Measurements from ENCODE around the gene CFL1. TPM values are rescaled to one million over a fixed set of nuclear protein-coding genes. Genes with fewer than 3 reads are reported as not detected.

CFL1 gene
- total and polyA plus RNA-seq, 4 donors = 472 to 1,371 (median 1,022) TPM

DNA sequence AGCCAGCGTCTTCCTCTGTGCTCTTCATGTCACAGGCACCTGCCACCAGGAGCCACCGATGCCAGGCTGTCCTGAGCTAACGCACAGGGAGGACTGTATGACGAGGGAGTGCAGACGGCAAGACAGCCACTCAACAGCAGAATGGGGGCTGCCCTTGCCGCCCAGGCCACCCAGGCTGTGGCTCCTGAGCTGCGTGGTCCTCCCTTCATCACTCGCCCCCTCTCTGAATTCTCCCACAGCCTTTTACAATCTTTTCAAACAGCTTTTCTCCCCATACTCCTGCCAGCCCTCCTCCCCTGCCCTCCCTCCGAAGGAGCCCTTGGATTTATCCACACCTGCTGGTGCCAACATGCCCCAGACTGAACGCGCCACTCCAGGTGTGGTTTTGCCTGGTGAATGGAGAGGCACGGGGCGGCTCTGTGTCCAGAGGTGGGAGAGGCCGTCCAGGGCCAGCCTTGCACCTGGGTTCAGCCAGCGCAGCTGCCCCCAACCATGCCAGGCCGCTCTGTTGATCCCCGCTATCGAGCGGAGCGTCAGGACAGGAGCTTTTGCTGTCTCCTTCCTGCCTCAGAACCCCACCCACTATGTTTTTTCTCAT, 49.1 kb downstream of the CFL1 start:
- DNase-seq (ENCODE audit: low read depth in 4 of 6, low spot score in 6 of 6) = no peak
- peaks cover under 1% of the 10 kb centered on the region for H3K27me3 ChIP-seq (ENCODE audit: control insufficient read depth, insufficient read depth, low read length)
- peaks cover 6% of the 10 kb centered on the region for H3K4me1 ChIP-seq (ENCODE audit: control insufficient read depth, insufficient read depth, low read length)
- H3K27ac ChIP-seq (ENCODE audit: low read depth, low read length) = no peak overlapping the region
- no peak overlapping the region for H3K4me3 ChIP-seq (ENCODE audit: low read depth, low read length)
- no peaks in the 10 kb centered on the region for H3K36me3 ChIP-seq (ENCODE audit: control insufficient read depth, insufficient read depth, low read length)
- H3K9me3 ChIP-seq (ENCODE audit: control insufficient read depth, insufficient read depth, low read length) = no peaks in the 10 kb centered on the region
- WGBS (ENCODE audit: insufficient coverage) = 78% methylated on average over 19 of the region's 20 CpGs

DNA sequence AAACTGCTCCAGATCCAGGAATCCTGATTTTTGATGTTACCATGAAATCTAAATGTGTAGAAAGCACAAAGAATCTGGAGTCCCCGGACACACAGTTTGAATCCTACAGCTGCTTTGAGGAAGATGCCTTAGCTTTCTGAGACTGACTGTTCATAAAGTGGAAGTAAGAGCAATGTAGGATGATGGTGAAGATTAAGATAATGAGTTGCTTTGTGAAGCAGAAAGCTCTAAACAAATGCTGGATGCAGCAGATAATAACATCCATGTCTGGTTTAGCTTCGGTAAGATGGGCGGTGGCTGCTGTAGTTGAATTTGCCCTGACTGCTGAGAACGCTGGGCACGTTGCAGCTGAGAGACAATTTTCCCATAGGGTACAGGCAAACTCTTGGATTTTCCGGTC, 51.0 kb downstream of the CFL1 start:
- H3K27ac ChIP-seq (ENCODE audit: low read depth, low read length) = no peak overlapping the region
- no peaks in the 10 kb centered on the region for H3K9me3 ChIP-seq (ENCODE audit: control insufficient read depth, insufficient read depth, low read length)
- peaks cover 5% of the 10 kb centered on the region for H3K4me1 ChIP-seq (ENCODE audit: control insufficient read depth, insufficient read depth, low read length)
- no peak for DNase-seq (ENCODE audit: low read depth in 4 of 6, low spot score in 6 of 6)
- 63% methylated on average over 5 of the region's 6 CpGs for WGBS (ENCODE audit: insufficient coverage)
- H3K36me3 ChIP-seq (ENCODE audit: control insufficient read depth, insufficient read depth, low read length) = no peaks in the 10 kb centered on the region
- H3K27me3 ChIP-seq (ENCODE audit: control insufficient read depth, insufficient read depth, low read length) = peaks cover 13% of the 10 kb centered on the region
- H3K4me3 ChIP-seq (ENCODE audit: low read depth, low read length) = no peak overlapping the region

Other genes starting within 250 kb of the CFL1 start
- 10 to 100 TPM; 16.8 to 28.9 TPM for gene MAP3K11, start 244.0 kb downstream of the CFL1 start, total RNA-seq
- 10 to 100 TPM; 31.2 to 38.1 TPM for gene MAP3K11, start 244.0 kb downstream of the CFL1 start, polyA plus RNA-seq (ENCODE audit: insufficient read length in 2 of 2)
- 10 to 100 TPM; 10.4 to 15.3 TPM for gene PCNX3, start 242.4 kb downstream of the CFL1 start, total RNA-seq
- 10 to 100 TPM; 35.7 to 41.6 TPM for gene PCNX3, start 242.4 kb downstream of the CFL1 start, polyA plus RNA-seq (ENCODE audit: insufficient read length in 2 of 2)
- gene SIPA1, start 220.1 kb downstream of the CFL1 start, total RNA-seq = 10 to 100 TPM; 10.6 to 34.2 TPM
- 10 to 100 TPM; 35.4 to 43.6 TPM for gene SIPA1, start 220.1 kb downstream of the CFL1 start, polyA plus RNA-seq (ENCODE audit: insufficient read length in 2 of 2)
- 10 to 100 TPM; 14.5 to 29.4 TPM for gene RELA, start 195.3 kb downstream of the CFL1 start, total RNA-seq
- 10 to 100 TPM; 53.9 to 57.7 TPM for gene RELA, start 195.3 kb downstream of the CFL1 start, polyA plus RNA-seq (ENCODE audit: insufficient read length in 2 of 2)
- gene KAT5, start 145.9 kb downstream of the CFL1 start, total RNA-seq = 10 to 100 TPM; 41.5 to 74.5 TPM
- 10 to 100 TPM; 80.3 to 81.2 TPM for gene KAT5, start 145.9 kb downstream of the CFL1 start, polyA plus RNA-seq (ENCODE audit: insufficient read length in 2 of 2)
- gene RNASEH2C, start 137.4 kb downstream of the CFL1 start, total RNA-seq = 10 to 100 TPM; 11.8 to 52.6 TPM
- gene RNASEH2C, start 137.4 kb downstream of the CFL1 start, polyA plus RNA-seq (ENCODE audit: insufficient read length in 2 of 2) = 10 to 100 TPM; 48.0 to 56.5 TPM
- gene AP5B1, start 77.2 kb downstream of the CFL1 start, total RNA-seq = 1 to 10 TPM; 5.0 to 6.4 TPM
- gene AP5B1, start 77.2 kb downstream of the CFL1 start, polyA plus RNA-seq (ENCODE audit: insufficient read length in 2 of 2) = 1 to 10 TPM; 6.9 to 9.3 TPM
- gene OVOL1, start 71.1 kb downstream of the CFL1 start, total RNA-seq = not detected
- under 1 TPM in 1 of 2 donors, not detected in 1; 0.09 TPM for gene OVOL1, start 71.1 kb downstream of the CFL1 start, polyA plus RNA-seq (ENCODE audit: insufficient read length in 2 of 2)
- 1 to 10 TPM; 3.3 to 4.0 TPM for gene SNX32, start 24.2 kb downstream of the CFL1 start, total RNA-seq
- 10 to 100 TPM in 1 of 2 donors, 1 to 10 TPM in 1; 9.7 to 22.1 TPM for gene SNX32, start 24.2 kb downstream of the CFL1 start, polyA plus RNA-seq (ENCODE audit: insufficient read length in 2 of 2)
- 10 to 100 TPM; 24.9 to 49.7 TPM for gene MUS81, start 2.3 kb upstream of the CFL1 start, total RNA-seq
- gene MUS81, start 2.3 kb upstream of the CFL1 start, polyA plus RNA-seq (ENCODE audit: insufficient read length in 2 of 2) = 10 to 100 TPM; 57.4 to 62.0 TPM
- 10 to 100 TPM; 21.2 to 84.5 TPM for gene EFEMP2, start 14.6 kb upstream of the CFL1 start, total RNA-seq
- 10 to 100 TPM; 73.6 to 94.1 TPM for gene EFEMP2, start 14.6 kb upstream of the CFL1 start, polyA plus RNA-seq (ENCODE audit: insufficient read length in 2 of 2)
- gene CTSW, start 21.7 kb upstream of the CFL1 start, total RNA-seq = under 1 TPM; 0.20 to 0.39 TPM
- under 1 TPM; 0.51 to 0.96 TPM for gene CTSW, start 21.7 kb upstream of the CFL1 start, polyA plus RNA-seq (ENCODE audit: insufficient read length in 2 of 2)
- gene FIBP, start 30.3 kb upstream of the CFL1 start, total RNA-seq = 100 to 1,000 TPM in 1 of 2 donors, 10 to 100 TPM in 1; 79.4 to 139 TPM
- 100 to 1,000 TPM; 144 to 158 TPM for gene FIBP, start 30.3 kb upstream of the CFL1 start, polyA plus RNA-seq (ENCODE audit: insufficient read length in 2 of 2)
- 10 to 100 TPM; 15.7 to 23.5 TPM for gene CCDC85B, start 32.5 kb upstream of the CFL1 start, total RNA-seq
- gene CCDC85B, start 32.5 kb upstream of the CFL1 start, polyA plus RNA-seq (ENCODE audit: insufficient read length in 2 of 2) = 10 to 100 TPM; 50.2 to 53.9 TPM
- under 1 TPM in 1 of 2 donors, not detected in 1; 0.20 TPM for gene FOSL1, start 42.2 kb upstream of the CFL1 start, total RNA-seq
- under 1 TPM; 0.36 to 0.41 TPM for gene FOSL1, start 42.2 kb upstream of the CFL1 start, polyA plus RNA-seq (ENCODE audit: insufficient read length in 2 of 2)
- gene C11orf68, start 60.9 kb upstream of the CFL1 start, total RNA-seq = 10 to 100 TPM; 13.9 to 20.4 TPM
- 10 to 100 TPM; 62.3 to 66.2 TPM for gene C11orf68, start 60.9 kb upstream of the CFL1 start, polyA plus RNA-seq (ENCODE audit: insufficient read length in 2 of 2)
- gene DRAP1, start 61.2 kb upstream of the CFL1 start, total RNA-seq = 100 to 1,000 TPM in 1 of 2 donors, 10 to 100 TPM in 1; 46.4 to 127 TPM
- 100 to 1,000 TPM; 178 to 183 TPM for gene DRAP1, start 61.2 kb upstream of the CFL1 start, polyA plus RNA-seq (ENCODE audit: insufficient read length in 2 of 2)
- under 1 TPM in 1 of 2 donors, not detected in 1; 0.39 TPM for gene TSGA10IP, start 87.3 kb upstream of the CFL1 start, total RNA-seq
- under 1 TPM; 0.60 to 0.68 TPM for gene TSGA10IP, start 87.3 kb upstream of the CFL1 start, polyA plus RNA-seq (ENCODE audit: insufficient read length in 2 of 2)
- gene SART1, start 103.6 kb upstream of the CFL1 start, total RNA-seq = 10 to 100 TPM; 29.2 to 43.3 TPM
- gene SART1, start 103.6 kb upstream of the CFL1 start, polyA plus RNA-seq (ENCODE audit: insufficient read length in 2 of 2) = 10 to 100 TPM; 60.6 to 68.2 TPM
- 10 to 100 TPM; 18.4 to 33.7 TPM for gene EIF1AD, start 144.0 kb upstream of the CFL1 start, total RNA-seq
- 10 to 100 TPM; 24.6 to 33.7 TPM for gene EIF1AD, start 144.0 kb upstream of the CFL1 start, polyA plus RNA-seq (ENCODE audit: insufficient read length in 2 of 2)
- 10 to 100 TPM; 14.3 to 45.2 TPM for gene BANF1, start 144.3 kb upstream of the CFL1 start, total RNA-seq
- gene BANF1, start 144.3 kb upstream of the CFL1 start, polyA plus RNA-seq (ENCODE audit: insufficient read length in 2 of 2) = 100 to 1,000 TPM; 264 to 280 TPM
- under 1 TPM in 1 of 2 donors, not detected in 1; 0.17 TPM for gene CST6, start 153.8 kb upstream of the CFL1 start, total RNA-seq
- gene CST6, start 153.8 kb upstream of the CFL1 start, polyA plus RNA-seq (ENCODE audit: insufficient read length in 2 of 2) = not detected
- not detected for gene CATSPER1, start 168.3 kb upstream of the CFL1 start, total RNA-seq
- gene CATSPER1, start 168.3 kb upstream of the CFL1 start, polyA plus RNA-seq (ENCODE audit: insufficient read length in 2 of 2) = under 1 TPM in 1 of 2 donors, not detected in 1; 0.10 TPM
- 1 to 10 TPM; 4.5 to 5.8 TPM for gene GAL3ST3, start 191.0 kb upstream of the CFL1 start, total RNA-seq
- gene GAL3ST3, start 191.0 kb upstream of the CFL1 start, polyA plus RNA-seq (ENCODE audit: insufficient read length in 2 of 2) = 10 to 100 TPM; 18.5 to 19.0 TPM
- gene SF3B2, start 194.2 kb upstream of the CFL1 start, total RNA-seq = 100 to 1,000 TPM in 1 of 2 donors, 10 to 100 TPM in 1; 84.1 to 156 TPM
- 100 to 1,000 TPM; 237 to 246 TPM for gene SF3B2, start 194.2 kb upstream of the CFL1 start, polyA plus RNA-seq (ENCODE audit: insufficient read length in 2 of 2)
- 10 to 100 TPM; 29.9 to 51.8 TPM for gene PACS1, start 212.1 kb upstream of the CFL1 start, total RNA-seq
- gene PACS1, start 212.1 kb upstream of the CFL1 start, polyA plus RNA-seq (ENCODE audit: insufficient read length in 2 of 2) = 100 to 1,000 TPM in 1 of 2 donors, 10 to 100 TPM in 1; 92.3 to 114 TPM

Data from spinal cord (tissue), 10 donors.